Measurements from ENCODE around the gene COL9A3.

COL9A3 gene

DNA sequence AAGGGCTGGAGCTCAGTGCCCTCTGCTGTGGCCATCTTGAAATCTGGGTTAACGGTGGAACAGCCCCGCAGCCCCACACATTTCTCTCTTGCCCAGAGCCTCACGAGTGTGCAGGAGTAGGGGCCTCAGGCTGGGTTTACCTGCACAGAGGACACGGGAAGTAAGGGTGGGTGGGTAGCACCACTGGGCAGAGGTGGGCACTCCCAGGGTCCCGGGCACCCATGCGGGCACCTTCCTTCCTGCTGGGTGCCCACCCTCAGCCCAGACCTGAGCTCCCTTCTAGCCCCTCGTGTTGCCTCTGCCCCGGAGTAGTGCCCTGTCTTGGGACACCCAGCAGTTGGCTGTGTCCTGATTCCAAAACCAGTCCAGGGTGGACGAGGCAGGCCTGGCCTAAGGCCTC is 11.2 kb downstream of the COL9A3 start:
- peaks cover 17% of the 10 kb centered on the region for H3K4me1 ChIP-seq (ENCODE audit: insufficient read depth, poor library complexity, severe bottlenecking)
- no peak overlapping the region for H3K4me3 ChIP-seq (ENCODE audit: severe bottlenecking)
- no peaks in the 10 kb centered on the region for H3K36me3 ChIP-seq (ENCODE audit: low read depth)
- H3K27me3 ChIP-seq (ENCODE audit: insufficient read depth, poor library complexity, severe bottlenecking), result no peaks in the 10 kb centered on the region
- no peak overlapping the region for H3K27ac ChIP-seq (ENCODE audit: poor library complexity, severe bottlenecking)
- TF ChIP-seq, protein P1, sequence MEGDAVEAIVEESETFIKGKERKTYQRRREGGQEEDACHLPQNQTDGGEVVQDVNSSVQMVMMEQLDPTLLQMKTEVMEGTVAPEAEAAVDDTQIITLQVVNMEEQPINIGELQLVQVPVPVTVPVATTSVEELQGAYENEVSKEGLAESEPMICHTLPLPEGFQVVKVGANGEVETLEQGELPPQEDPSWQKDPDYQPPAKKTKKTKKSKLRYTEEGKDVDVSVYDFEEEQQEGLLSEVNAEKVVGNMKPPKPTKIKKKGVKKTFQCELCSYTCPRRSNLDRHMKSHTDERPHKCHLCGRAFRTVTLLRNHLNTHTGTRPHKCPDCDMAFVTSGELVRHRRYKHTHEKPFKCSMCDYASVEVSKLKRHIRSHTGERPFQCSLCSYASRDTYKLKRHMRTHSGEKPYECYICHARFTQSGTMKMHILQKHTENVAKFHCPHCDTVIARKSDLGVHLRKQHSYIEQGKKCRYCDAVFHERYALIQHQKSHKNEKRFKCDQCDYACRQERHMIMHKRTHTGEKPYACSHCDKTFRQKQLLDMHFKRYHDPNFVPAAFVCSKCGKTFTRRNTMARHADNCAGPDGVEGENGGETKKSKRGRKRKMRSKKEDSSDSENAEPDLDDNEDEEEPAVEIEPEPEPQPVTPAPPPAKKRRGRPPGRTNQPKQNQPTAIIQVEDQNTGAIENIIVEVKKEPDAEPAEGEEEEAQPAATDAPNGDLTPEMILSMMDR (IDR thresholded peaks at IDR 0.05; ENCODE audit: poor library complexity, severe bottlenecking), result no peak
- DNase-seq (ENCODE audit: low spot score) (no peak), ATAC-seq (ENCODE audit: low read depth) (no peak)
- H3K9me3 ChIP-seq (ENCODE audit: severe bottlenecking), result no peaks in the 10 kb centered on the region

DNA sequence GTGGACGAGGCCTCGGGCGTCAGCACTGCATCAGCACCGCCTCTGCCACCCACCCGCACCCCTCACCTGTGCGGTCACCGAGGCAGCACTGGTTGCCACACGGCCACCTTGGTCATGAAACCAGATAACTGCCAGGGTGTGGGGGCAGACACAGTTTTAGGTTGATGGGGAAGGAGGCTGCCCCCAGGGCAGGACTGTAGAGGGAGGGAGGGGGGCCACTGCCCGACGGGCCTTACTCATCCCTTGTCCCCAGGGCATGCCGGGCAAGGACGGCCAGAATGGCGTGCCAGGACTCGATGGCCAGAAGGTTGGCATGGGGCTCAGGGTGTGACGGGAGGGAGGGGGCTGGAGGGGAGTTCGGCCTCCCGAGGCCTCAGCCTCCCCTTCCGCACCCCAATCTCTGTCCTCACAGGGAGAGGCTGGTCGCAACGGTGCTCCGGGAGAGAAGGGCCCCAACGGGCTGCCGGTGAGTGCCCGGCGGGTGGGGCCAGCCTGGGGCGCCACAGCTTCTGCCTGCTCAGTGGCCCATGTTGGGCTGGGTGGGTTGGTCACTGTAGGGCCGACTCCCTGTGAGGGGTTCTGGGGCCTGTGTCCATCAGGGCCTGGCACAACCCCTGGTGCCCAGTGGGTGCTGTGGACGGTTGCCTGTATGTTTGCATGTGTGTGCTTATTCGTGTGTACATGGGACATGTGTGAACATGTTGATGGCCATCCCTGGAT is 11.8 kb downstream of the COL9A3 start:
- H3K4me3 ChIP-seq (ENCODE audit: severe bottlenecking), result no peak overlapping the region
- peaks cover 17% of the 10 kb centered on the region for H3K4me1 ChIP-seq (ENCODE audit: insufficient read depth, poor library complexity, severe bottlenecking)
- no peaks in the 10 kb centered on the region for H3K9me3 ChIP-seq (ENCODE audit: severe bottlenecking)
- H3K27ac ChIP-seq (ENCODE audit: poor library complexity, severe bottlenecking), result no peak overlapping the region
- H3K36me3 ChIP-seq (ENCODE audit: low read depth), result no peaks in the 10 kb centered on the region
- ATAC-seq (ENCODE audit: low read depth) (no peak), DNase-seq (ENCODE audit: low spot score) (no peak)
- TF ChIP-seq, protein P1 (IDR thresholded peaks at IDR 0.05; ENCODE audit: poor library complexity, severe bottlenecking), result no peak
- no peaks in the 10 kb centered on the region for H3K27me3 ChIP-seq (ENCODE audit: insufficient read depth, poor library complexity, severe bottlenecking)

DNA sequence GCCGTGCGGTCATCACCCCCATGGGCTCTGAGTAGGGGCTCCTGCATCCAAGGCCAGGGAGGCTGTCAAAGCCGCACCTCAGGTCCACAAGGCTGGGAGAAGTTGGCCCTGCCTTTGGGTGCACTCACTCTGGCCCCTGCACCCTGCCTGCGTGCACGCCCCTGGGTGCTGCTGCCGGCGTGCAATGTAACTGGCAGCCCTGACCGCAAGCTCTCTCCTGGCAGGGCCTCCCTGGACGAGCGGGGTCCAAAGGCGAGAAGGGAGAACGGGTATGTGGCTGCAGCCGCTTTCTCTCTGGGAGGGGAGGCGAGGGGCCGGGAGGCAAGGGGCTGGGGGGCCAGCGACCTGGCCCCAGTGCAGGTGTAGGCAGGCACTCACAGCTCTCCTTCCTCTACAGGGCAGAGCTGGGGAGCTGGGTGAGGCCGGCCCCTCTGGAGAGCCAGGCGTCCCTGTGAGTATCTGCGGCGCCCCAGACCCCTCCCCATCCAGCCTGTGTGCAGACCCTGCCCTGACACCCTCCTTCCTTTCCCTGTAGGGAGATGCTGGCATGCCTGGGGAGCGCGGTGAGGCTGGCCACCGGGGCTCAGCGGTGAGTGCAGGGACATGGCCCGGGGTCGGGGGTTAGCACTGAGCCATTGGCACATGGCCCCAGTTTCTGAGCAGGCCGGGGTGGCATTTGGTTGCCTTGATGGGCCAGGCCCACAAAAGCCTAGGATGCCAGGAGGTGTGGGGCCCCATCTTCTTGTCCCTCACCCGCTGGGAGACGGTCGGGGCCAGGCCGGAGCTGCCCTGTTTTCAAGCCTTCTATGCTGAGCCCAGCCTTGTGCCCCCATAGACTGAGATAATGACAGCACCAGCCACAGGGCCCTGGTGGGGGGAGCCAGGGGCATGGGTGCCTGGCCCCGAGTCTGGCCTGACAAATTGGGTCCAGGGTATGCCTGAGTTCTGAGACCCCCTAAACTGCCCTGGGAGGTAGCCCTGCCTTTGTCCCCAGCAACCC is 12.7 kb downstream of the COL9A3 start:
- ATAC-seq (ENCODE audit: low read depth) (no peak), DNase-seq (ENCODE audit: low spot score) (no peak)
- no peaks in the 10 kb centered on the region for H3K9me3 ChIP-seq (ENCODE audit: severe bottlenecking)
- no peak overlapping the region for H3K4me3 ChIP-seq (ENCODE audit: severe bottlenecking)
- no peak overlapping the region for H3K27ac ChIP-seq (ENCODE audit: poor library complexity, severe bottlenecking)
- H3K4me1 ChIP-seq (ENCODE audit: insufficient read depth, poor library complexity, severe bottlenecking), result peaks cover 17% of the 10 kb centered on the region
- H3K36me3 ChIP-seq (ENCODE audit: low read depth), result no peaks in the 10 kb centered on the region
- no peaks in the 10 kb centered on the region for H3K27me3 ChIP-seq (ENCODE audit: insufficient read depth, poor library complexity, severe bottlenecking)
- TF ChIP-seq, protein P1 (IDR thresholded peaks at IDR 0.05; ENCODE audit: poor library complexity, severe bottlenecking), result no peak

DNA sequence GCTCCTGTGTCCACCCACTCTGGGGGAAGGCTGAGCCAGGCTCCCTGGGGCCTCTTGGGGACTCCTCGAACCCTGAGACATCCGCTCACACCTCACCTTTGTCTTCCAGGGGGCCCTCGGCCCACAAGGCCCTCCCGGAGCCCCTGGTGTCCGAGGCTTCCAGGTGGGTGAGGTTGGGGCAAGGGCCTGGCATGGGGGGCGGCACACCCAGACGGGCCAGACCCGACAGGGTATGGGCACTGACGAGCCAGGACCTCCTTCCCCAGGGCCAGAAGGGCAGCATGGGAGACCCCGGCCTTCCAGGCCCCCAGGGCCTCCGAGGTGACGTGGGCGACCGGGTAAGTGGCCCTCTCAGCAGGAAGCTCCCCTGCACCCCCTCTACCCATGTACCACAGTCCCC is 13.4 kb downstream of the COL9A3 start:
- H3K9me3 ChIP-seq (ENCODE audit: severe bottlenecking), result no peaks in the 10 kb centered on the region
- H3K27me3 ChIP-seq (ENCODE audit: insufficient read depth, poor library complexity, severe bottlenecking), result no peaks in the 10 kb centered on the region
- H3K27ac ChIP-seq (ENCODE audit: poor library complexity, severe bottlenecking), result no peak overlapping the region
- DNase-seq (ENCODE audit: low spot score) (no peak), ATAC-seq (ENCODE audit: low read depth) (no peak)
- H3K4me3 ChIP-seq (ENCODE audit: severe bottlenecking), result no peak overlapping the region
- peaks cover 17% of the 10 kb centered on the region for H3K4me1 ChIP-seq (ENCODE audit: insufficient read depth, poor library complexity, severe bottlenecking)
- H3K36me3 ChIP-seq (ENCODE audit: low read depth), result no peaks in the 10 kb centered on the region
- TF ChIP-seq, protein P1 (IDR thresholded peaks at IDR 0.05; ENCODE audit: poor library complexity, severe bottlenecking), result no peak

Data from RWPE2 (cell line).